ENCODE data around the gene NAALADL1.

NAALADL1 gene

GRCh38 chr11:65059959-65060824 is 1.8 kb upstream of the NAALADL1 start:
- Histone ChIP-seq H3K9ac (ENCODE audit: low read length) (no peak overlapping the region), H3K4me1 (ENCODE audit: control insufficient read depth, low read depth, low read length) (no peaks in the 10 kb centered on the region), H3K9me3 (ENCODE audit: control insufficient read depth, low read depth, low read length) (no peaks in the 10 kb centered on the region), H3K27ac (ENCODE audit: low read length) (no peak overlapping the region), H3K4me3 (ENCODE audit: low read length) (no peak overlapping the region), H3K27me3 (ENCODE audit: control insufficient read depth, insufficient read depth, low read length) (no peaks in the 10 kb centered on the region), H3K36me3 (ENCODE audit: control insufficient read depth, low read depth, low read length) (no peaks in the 10 kb centered on the region)

DNA sequence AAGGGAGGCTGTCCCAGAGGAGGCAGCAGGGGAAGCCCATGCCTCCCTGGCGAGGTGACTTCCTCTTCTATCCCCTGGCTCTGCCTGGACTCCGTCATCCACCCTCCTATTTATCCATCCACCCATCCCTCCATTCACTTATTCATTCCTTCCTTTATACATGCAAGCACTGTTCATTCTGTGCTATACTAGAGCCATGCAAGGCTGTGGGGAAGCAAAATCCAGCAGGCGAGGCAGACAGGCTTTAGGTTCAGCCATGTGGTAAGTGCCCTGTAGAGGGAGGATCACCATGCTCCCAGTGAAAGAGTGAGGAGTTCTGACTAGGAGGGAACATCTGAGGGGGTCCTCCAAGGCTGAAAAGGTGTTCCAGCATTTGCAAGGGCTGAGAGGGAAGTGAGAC is 1.2 kb upstream of the NAALADL1 start:
- no peaks in the 10 kb centered on the region for H3K9me3 ChIP-seq (ENCODE audit: control insufficient read depth, low read depth, low read length)
- H3K27ac ChIP-seq (ENCODE audit: low read length), result no peak overlapping the region
- no peak overlapping the region for H3K9ac ChIP-seq (ENCODE audit: low read length)
- no peaks in the 10 kb centered on the region for H3K36me3 ChIP-seq (ENCODE audit: control insufficient read depth, low read depth, low read length)
- H3K4me3 ChIP-seq (ENCODE audit: low read length), result no peak overlapping the region
- no peaks in the 10 kb centered on the region for H3K4me1 ChIP-seq (ENCODE audit: control insufficient read depth, low read depth, low read length)
- no peaks in the 10 kb centered on the region for H3K27me3 ChIP-seq (ENCODE audit: control insufficient read depth, insufficient read depth, low read length)

- no peak overlapping the region for H3K4me3 ChIP-seq (ENCODE audit: low read length)
- H3K36me3 ChIP-seq (ENCODE audit: control insufficient read depth, low read depth, low read length), result no peaks in the 10 kb centered on the region
- no peaks in the 10 kb centered on the region for H3K27me3 ChIP-seq (ENCODE audit: control insufficient read depth, insufficient read depth, low read length)
- no peak overlapping the region for H3K9ac ChIP-seq (ENCODE audit: low read length)
- no peaks in the 10 kb centered on the region for H3K4me1 ChIP-seq (ENCODE audit: control insufficient read depth, low read depth, low read length)
- H3K27ac ChIP-seq (ENCODE audit: low read length), result no peak overlapping the region
- H3K9me3 ChIP-seq (ENCODE audit: control insufficient read depth, low read depth, low read length), result no peaks in the 10 kb centered on the region
These were observed 341 bp downstream of the NAALADL1 start for GRCh38 chr11:65058012-65058411.

GRCh38 chr11:65057526-65057925 is 827 bp downstream of the NAALADL1 start:
- Histone ChIP-seq H3K9ac (ENCODE audit: low read length) (no peak overlapping the region), H3K9me3 (ENCODE audit: control insufficient read depth, low read depth, low read length) (no peaks in the 10 kb centered on the region), H3K36me3 (ENCODE audit: control insufficient read depth, low read depth, low read length) (no peaks in the 10 kb centered on the region), H3K4me3 (ENCODE audit: low read length) (no peak overlapping the region), H3K4me1 (ENCODE audit: control insufficient read depth, low read depth, low read length) (no peaks in the 10 kb centered on the region), H3K27me3 (ENCODE audit: control insufficient read depth, insufficient read depth, low read length) (no peaks in the 10 kb centered on the region), H3K27ac (ENCODE audit: low read length) (no peak overlapping the region)

DNA sequence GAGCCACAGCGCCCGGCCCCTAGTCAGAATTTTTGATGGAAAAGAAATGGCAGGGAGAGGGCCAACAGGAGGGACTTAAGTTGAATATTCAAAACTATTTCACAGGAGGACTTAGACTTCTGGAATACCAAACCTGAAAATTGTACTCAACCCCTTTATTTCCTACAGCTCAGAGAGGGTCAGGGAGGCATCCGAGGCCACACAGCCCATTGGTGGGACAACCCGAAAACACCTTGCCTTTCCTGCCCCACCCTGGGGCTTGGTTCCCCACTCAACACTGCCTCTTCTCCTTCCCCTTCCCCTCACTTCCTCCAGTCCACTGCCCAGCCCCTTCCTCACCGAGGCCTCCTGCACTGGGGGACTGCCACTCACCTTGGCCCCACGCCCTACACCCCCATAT is 1.4 kb downstream of the NAALADL1 start:
- H3K36me3 ChIP-seq (ENCODE audit: control insufficient read depth, low read depth, low read length), result no peaks in the 10 kb centered on the region
- no peaks in the 10 kb centered on the region for H3K27me3 ChIP-seq (ENCODE audit: control insufficient read depth, insufficient read depth, low read length)
- no peak overlapping the region for H3K27ac ChIP-seq (ENCODE audit: low read length)
- H3K9me3 ChIP-seq (ENCODE audit: control insufficient read depth, low read depth, low read length), result no peaks in the 10 kb centered on the region
- H3K4me1 ChIP-seq (ENCODE audit: control insufficient read depth, low read depth, low read length), result no peaks in the 10 kb centered on the region
- H3K9ac ChIP-seq (ENCODE audit: low read length), result no peak overlapping the region
- H3K4me3 ChIP-seq (ENCODE audit: low read length), result no peak overlapping the region

DNA sequence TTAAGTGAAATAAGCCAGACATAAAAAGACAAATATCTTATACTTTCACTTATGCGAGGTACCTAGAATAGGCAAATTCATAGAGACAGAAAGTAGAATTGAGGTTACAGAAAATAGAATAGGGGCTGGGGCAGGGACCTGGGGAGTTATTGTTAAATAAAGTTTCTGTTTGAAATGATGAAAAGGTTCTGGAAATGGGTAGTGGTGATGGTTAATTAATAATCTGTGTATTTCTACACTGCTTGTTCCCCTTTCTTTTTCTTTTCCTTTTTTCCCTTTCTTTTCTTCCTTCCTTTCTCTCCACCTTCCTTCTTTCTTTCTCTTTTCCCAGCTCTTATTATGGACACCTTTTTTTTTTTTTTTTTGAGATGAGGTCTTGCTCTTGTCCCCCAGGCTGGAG is 2.8 kb downstream of the NAALADL1 start:
- H3K27ac ChIP-seq (ENCODE audit: low read length), result no peak overlapping the region
- H3K4me1 ChIP-seq (ENCODE audit: control insufficient read depth, low read depth, low read length), result no peaks in the 10 kb centered on the region
- no peaks in the 10 kb centered on the region for H3K27me3 ChIP-seq (ENCODE audit: control insufficient read depth, insufficient read depth, low read length)
- H3K4me3 ChIP-seq (ENCODE audit: low read length), result no peak overlapping the region
- H3K9ac ChIP-seq (ENCODE audit: low read length), result no peak overlapping the region
- H3K36me3 ChIP-seq (ENCODE audit: control insufficient read depth, low read depth, low read length), result no peaks in the 10 kb centered on the region
- H3K9me3 ChIP-seq (ENCODE audit: control insufficient read depth, low read depth, low read length), result no peaks in the 10 kb centered on the region

DNA sequence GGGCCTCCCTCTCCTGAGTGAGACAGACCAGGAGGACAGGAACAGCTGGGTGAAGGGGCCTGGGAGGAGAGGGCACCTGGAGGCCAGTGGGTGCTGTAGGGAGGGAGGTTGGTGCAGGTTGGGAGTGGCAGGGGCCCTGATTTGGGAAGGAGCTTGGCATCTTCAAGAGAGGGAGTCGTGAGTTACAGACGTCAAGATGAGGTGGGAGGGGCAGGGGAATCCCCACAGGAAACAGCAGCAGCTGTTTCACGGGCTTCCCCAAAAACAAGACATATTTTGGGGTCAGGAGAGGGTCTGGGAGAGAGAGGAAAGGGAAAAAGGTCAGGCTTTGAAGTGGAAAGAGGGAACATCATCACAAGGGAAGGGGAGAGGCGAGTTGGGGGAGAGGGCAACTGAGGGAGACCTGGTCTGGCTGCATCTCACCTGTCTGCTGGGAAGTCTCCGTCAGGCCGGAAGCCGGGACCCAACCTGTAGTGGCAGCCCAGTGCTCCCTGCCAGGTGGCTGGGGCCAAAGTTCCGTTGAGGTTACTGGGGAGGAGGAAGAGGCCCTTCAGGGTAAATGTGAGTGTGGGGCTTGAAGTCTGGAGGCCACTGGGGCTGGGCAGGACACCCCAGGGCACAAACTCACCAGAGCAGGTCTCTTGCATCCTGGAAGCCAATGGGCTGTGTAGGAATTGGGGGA is 4.4 kb downstream of the NAALADL1 start:
- no peak overlapping the region for H3K27ac ChIP-seq (ENCODE audit: low read length)
- no peaks in the 10 kb centered on the region for H3K36me3 ChIP-seq (ENCODE audit: control insufficient read depth, low read depth, low read length)
- no peak overlapping the region for H3K9ac ChIP-seq (ENCODE audit: low read length)
- no peaks in the 10 kb centered on the region for H3K9me3 ChIP-seq (ENCODE audit: control insufficient read depth, low read depth, low read length)
- no peaks in the 10 kb centered on the region for H3K27me3 ChIP-seq (ENCODE audit: control insufficient read depth, insufficient read depth, low read length)
- H3K4me3 ChIP-seq (ENCODE audit: low read length), result no peak overlapping the region
- H3K4me1 ChIP-seq (ENCODE audit: control insufficient read depth, low read depth, low read length), result no peaks in the 10 kb centered on the region

- no peaks in the 10 kb centered on the region for H3K4me1 ChIP-seq (ENCODE audit: control insufficient read depth, low read depth, low read length)
- H3K27me3 ChIP-seq (ENCODE audit: control insufficient read depth, insufficient read depth, low read length), result no peaks in the 10 kb centered on the region
- H3K27ac ChIP-seq (ENCODE audit: low read length), result no peak overlapping the region
- no peak overlapping the region for H3K9ac ChIP-seq (ENCODE audit: low read length)
- no peaks in the 10 kb centered on the region for H3K9me3 ChIP-seq (ENCODE audit: control insufficient read depth, low read depth, low read length)
- H3K36me3 ChIP-seq (ENCODE audit: control insufficient read depth, low read depth, low read length), result no peaks in the 10 kb centered on the region
- no peak overlapping the region for H3K4me3 ChIP-seq (ENCODE audit: low read length)
These were observed 6.9 kb downstream of the NAALADL1 start for GRCh38 chr11:65051398-65051858.

DNA sequence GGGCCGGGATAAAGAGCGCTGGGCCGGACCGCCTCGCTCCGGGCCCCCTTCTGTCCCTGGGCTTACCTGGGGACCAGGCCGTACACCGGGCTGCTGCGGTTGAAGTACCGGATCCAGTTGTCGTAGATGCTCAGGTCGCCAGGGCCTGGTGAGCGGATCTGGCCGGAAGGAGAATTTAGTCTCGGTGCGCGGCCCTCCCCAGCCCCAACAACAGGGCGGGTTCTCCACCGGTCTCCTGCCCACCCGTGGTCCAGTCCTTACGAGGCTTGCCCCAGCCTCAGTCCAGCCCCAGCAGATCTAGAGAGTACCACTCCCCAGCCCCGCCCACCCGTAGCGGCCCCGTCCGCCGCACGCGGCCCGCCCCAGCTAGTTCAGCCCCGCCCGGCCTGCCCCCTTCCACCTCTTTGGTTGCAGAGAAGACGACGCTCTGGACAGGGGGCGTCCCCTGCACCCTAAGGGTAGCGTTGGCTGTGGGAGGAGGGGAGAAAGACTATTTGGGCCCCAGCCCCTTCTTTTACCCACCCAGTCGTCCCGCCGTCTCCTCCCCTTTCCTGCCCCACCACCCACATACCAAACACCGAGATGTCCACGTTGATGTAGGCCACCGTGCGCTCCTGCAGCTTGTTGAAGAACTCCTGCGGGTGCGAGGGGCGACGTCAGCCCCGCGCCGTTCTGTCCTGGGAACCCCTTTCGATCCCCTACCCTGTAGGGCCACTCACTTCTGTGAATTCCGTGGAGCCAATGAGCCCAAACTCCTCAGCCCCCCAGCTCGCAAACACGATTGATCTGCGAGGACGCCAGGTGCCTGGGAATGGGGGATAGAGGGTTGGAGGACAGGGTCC is 10.6 kb downstream of the NAALADL1 start:
- Histone ChIP-seq H3K9ac (ENCODE audit: low read length) (no peak overlapping the region), H3K4me3 (ENCODE audit: low read length) (peak overlapping the region; percentile 24)

GRCh38 chr11:65045728-65046127 is 12.6 kb downstream of the NAALADL1 start:
- no peaks in the 10 kb centered on the region for H3K4me1 ChIP-seq (ENCODE audit: control insufficient read depth, low read depth, low read length)
- no peaks in the 10 kb centered on the region for H3K9me3 ChIP-seq (ENCODE audit: control insufficient read depth, low read depth, low read length)
- H3K9ac ChIP-seq (ENCODE audit: low read length), result no peak overlapping the region
- H3K27me3 ChIP-seq (ENCODE audit: control insufficient read depth, insufficient read depth, low read length), result no peaks in the 10 kb centered on the region
- no peak overlapping the region for H3K4me3 ChIP-seq (ENCODE audit: low read length)
- H3K36me3 ChIP-seq (ENCODE audit: control insufficient read depth, low read depth, low read length), result peaks cover 10% of the 10 kb centered on the region
- no peak overlapping the region for H3K27ac ChIP-seq (ENCODE audit: low read length)

More for the DNA sequence above, 10.6 kb downstream of the NAALADL1 start:
- H3K27me3 ChIP-seq (ENCODE audit: control insufficient read depth, insufficient read depth, low read length), result no peaks in the 10 kb centered on the region
- H3K4me1 ChIP-seq (ENCODE audit: control insufficient read depth, low read depth, low read length), result no peaks in the 10 kb centered on the region
- H3K36me3 ChIP-seq (ENCODE audit: control insufficient read depth, low read depth, low read length), result peaks cover 10% of the 10 kb centered on the region
- no peak overlapping the region for H3K27ac ChIP-seq (ENCODE audit: low read length)
- H3K9me3 ChIP-seq (ENCODE audit: control insufficient read depth, low read depth, low read length), result no peaks in the 10 kb centered on the region

DNA sequence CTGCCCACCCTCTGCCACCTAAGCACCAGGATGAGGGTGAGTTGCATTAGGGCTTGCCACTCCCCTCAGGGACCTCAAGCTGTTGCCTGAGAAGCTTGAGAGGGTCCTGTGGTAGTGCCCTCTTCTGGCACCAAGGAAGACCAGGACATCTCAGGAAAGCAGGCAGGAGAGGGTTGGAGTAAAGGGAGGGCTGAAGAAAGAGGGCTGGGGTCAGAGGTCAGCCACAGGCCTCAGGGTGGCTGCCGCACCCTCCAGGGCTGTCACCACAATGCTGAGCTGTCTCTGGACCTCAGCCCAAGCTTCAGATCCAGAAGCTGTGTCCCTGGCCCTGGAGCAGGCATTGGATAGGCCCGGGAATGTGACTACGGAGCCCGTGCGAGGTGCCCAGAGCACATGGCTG is 13.3 kb downstream of the NAALADL1 start:
- Histone ChIP-seq H3K27me3 (ENCODE audit: control insufficient read depth, insufficient read depth, low read length) (no peaks in the 10 kb centered on the region), H3K4me3 (ENCODE audit: low read length) (no peak overlapping the region), H3K9ac (ENCODE audit: low read length) (no peak overlapping the region), H3K9me3 (ENCODE audit: control insufficient read depth, low read depth, low read length) (no peaks in the 10 kb centered on the region), H3K36me3 (ENCODE audit: control insufficient read depth, low read depth, low read length) (peaks cover 10% of the 10 kb centered on the region), H3K4me1 (ENCODE audit: control insufficient read depth, low read depth, low read length) (peaks cover 3% of the 10 kb centered on the region), H3K27ac (ENCODE audit: low read length) (no peak overlapping the region)

Measured in iPS-18a (cell line).